HepG2 (cell line): Measurements from ENCODE around the gene PAM16. TPM values are rescaled to one million over a fixed set of nuclear protein-coding genes. Genes with fewer than 3 reads are reported as not detected.

ENCODE experiments used
- CCAR2 ChIP-seq: fragments of 200-400 bp; formaldehyde crosslinking; optimal IDR thresholded peaks from 2 replicates; pipeline ENCODE3; 2018; ENCODE audit warnings: low read depth, mild to moderate bottlenecking, low read length, moderate library complexity
- CCDC6 ChIP-seq: sonication (generic); formaldehyde crosslinking; IDR thresholded peaks from 2 replicates; pipeline ENCODE4 v1.8.1; 2022; ENCODE audit warnings: mild to moderate bottlenecking, missing genetic modification reagents, moderate library complexity
- CHCHD3 ChIP-seq: sonication (generic); formaldehyde crosslinking; IDR thresholded peaks from 2 replicates; pipeline ENCODE4 v1.8.0; 2022; ENCODE audit warnings: mild to moderate bottlenecking, missing genetic modification reagents, moderate library complexity
- JDP2 ChIP-seq: sonication (generic); formaldehyde crosslinking; IDR thresholded peaks from 2 replicates; pipeline ENCODE4 v1.8.1; 2022; ENCODE audit warnings: missing genetic modification reagents, borderline replicate concordance
- KDM2A ChIP-seq: sonication (generic); formaldehyde crosslinking; IDR thresholded peaks from 2 replicates; pipeline ENCODE4 v1.4.0; 2020; ENCODE audit warnings: low read depth, missing genetic modification reagents, borderline replicate concordance
- KDM6A ChIP-seq: IDR thresholded peaks from 2 replicates; pipeline ENCODE4 v1.6.1; 2016; ENCODE audit warnings: low read depth
- KLF12 ChIP-seq: sonication (generic); formaldehyde crosslinking; IDR thresholded peaks from 2 replicates; pipeline ENCODE4 v1.4.0; 2020; ENCODE audit warnings: missing genetic modification reagents, borderline replicate concordance
- KLF6 ChIP-seq: IDR thresholded peaks from 2 replicates; pipeline ENCODE4 v1.8.0; 2016; ENCODE audit warnings: missing biosample characterization, missing genetic modification reagents
- MAF1 ChIP-seq: sonication (generic); formaldehyde crosslinking; IDR thresholded peaks from 2 replicates; pipeline ENCODE4 v1.5.0; 2020; ENCODE audit warnings: missing genetic modification reagents, borderline replicate concordance
- MNT ChIP-seq: fragments of 450-650 bp; IDR thresholded peaks from 2 replicates; pipeline ENCODE4 v1.6.1; 2016
- NFIC ChIP-seq: IDR thresholded peaks from 2 replicates; pipeline ENCODE4 v1.6.1; 2012; ENCODE audit warnings: mild to moderate bottlenecking, low read length, inconsistent platforms
- NFKB2 ChIP-seq: sonication (generic); formaldehyde crosslinking; IDR thresholded peaks from 2 replicates; pipeline ENCODE4 v1.4.0; 2020; ENCODE audit warnings: missing genetic modification reagents, borderline replicate concordance
- NPAS2 ChIP-seq: sonication (generic); formaldehyde crosslinking; IDR thresholded peaks from 2 replicates; pipeline ENCODE4 v1.8.0; 2022; ENCODE audit warnings: mild to moderate bottlenecking, missing genetic modification reagents, borderline replicate concordance
- PHF20 ChIP-seq: sonication (generic); formaldehyde crosslinking; IDR thresholded peaks from 2 replicates; pipeline ENCODE4 v1.5.0; 2020; ENCODE audit warnings: mild to moderate bottlenecking, missing genetic modification reagents
- RFX1 ChIP-seq: fragments of 450-650 bp; IDR thresholded peaks from 2 replicates; pipeline ENCODE4 v1.6.1; 2017
- STAT5B ChIP-seq: sonication (generic); formaldehyde crosslinking; IDR thresholded peaks from 2 replicates; pipeline ENCODE4 v1.4.0; 2020; ENCODE audit warnings: missing genetic modification reagents
- U2AF1 ChIP-seq: fragments of 200-400 bp; formaldehyde crosslinking; optimal IDR thresholded peaks from 2 replicates; pipeline ENCODE3; 2017; ENCODE audit warnings: mild to moderate bottlenecking, low read depth, low read length
- ZBTB1 ChIP-seq: sonication (generic); formaldehyde crosslinking; IDR thresholded peaks from 2 replicates; pipeline ENCODE4 v1.4.0; 2020; ENCODE audit warnings: missing genetic modification reagents, borderline replicate concordance
- ZBTB8A ChIP-seq: sonication (generic); formaldehyde crosslinking; IDR thresholded peaks from 2 replicates; pipeline ENCODE4 v1.4.0; 2020; ENCODE audit warnings: mild to moderate bottlenecking, low read depth, missing genetic modification reagents, borderline replicate concordance
- ZC3H4 ChIP-seq: sonication (generic); formaldehyde crosslinking; IDR thresholded peaks from 2 replicates; pipeline ENCODE4 v1.4.0; 2020; ENCODE audit warnings: missing genetic modification reagents, borderline replicate concordance
- ZNF101 ChIP-seq: sonication (generic); formaldehyde crosslinking; IDR thresholded peaks from 2 replicates; pipeline ENCODE4 v1.4.0; 2020; ENCODE audit warnings: mild to moderate bottlenecking, low read depth, missing genetic modification reagents, borderline replicate concordance
- ZNF121 ChIP-seq: sonication (generic); formaldehyde crosslinking; IDR thresholded peaks from 2 replicates; pipeline ENCODE4 v1.5.0; 2020; ENCODE audit warnings: mild to moderate bottlenecking, missing genetic modification reagents
- ZNF234 ChIP-seq: sonication (generic); formaldehyde crosslinking; conservative IDR thresholded peaks from 2 replicates; pipeline ENCODE4 v1.5.1; 2020; ENCODE audit warnings: mild to moderate bottlenecking, missing genetic modification reagents
- ZNF274 ChIP-seq: sonication (generic); formaldehyde crosslinking; IDR thresholded peaks from 2 replicates; pipeline ENCODE4 v1.5.1; 2020; ENCODE audit warnings: mild to moderate bottlenecking, missing genetic modification reagents
- ZNF275 ChIP-seq: sonication (generic); formaldehyde crosslinking; IDR thresholded peaks from 2 replicates; pipeline ENCODE4 v1.8.0; 2022; ENCODE audit warnings: missing genetic modification reagents, mild to moderate bottlenecking, inconsistent platforms, borderline replicate concordance
- ZNF3 ChIP-seq: IDR thresholded peaks from 2 replicates; pipeline ENCODE4 v1.7.0; 2017; ENCODE audit warnings: inconsistent platforms
- ZNF33A ChIP-seq: sonication (generic); formaldehyde crosslinking; IDR thresholded peaks from 2 replicates; pipeline ENCODE4 v1.5.1; 2020; ENCODE audit warnings: missing genetic modification reagents, mild to moderate bottlenecking, moderate library complexity, borderline replicate concordance
- ZNF34 ChIP-seq: sonication (generic); formaldehyde crosslinking; IDR thresholded peaks from 2 replicates; pipeline ENCODE4 v1.4.0; 2020; ENCODE audit warnings: mild to moderate bottlenecking, missing genetic modification reagents, borderline replicate concordance
- ZNF451 ChIP-seq: sonication (generic); formaldehyde crosslinking; IDR thresholded peaks from 2 replicates; pipeline ENCODE4 v1.5.0; 2020; ENCODE audit warnings: mild to moderate bottlenecking, missing genetic modification reagents
- ZNF629 ChIP-seq: sonication (generic); formaldehyde crosslinking; conservative IDR thresholded peaks from 2 replicates; pipeline ENCODE4 v1.5.0; 2020; ENCODE audit warnings: missing genetic modification reagents
- ZNF773 ChIP-seq: sonication (generic); formaldehyde crosslinking; IDR thresholded peaks from 2 replicates; pipeline ENCODE4 v1.4.0; 2020; ENCODE audit warnings: missing genetic modification reagents, borderline replicate concordance
- ZNF788 ChIP-seq: sonication (generic); formaldehyde crosslinking; IDR thresholded peaks from 2 replicates; pipeline ENCODE4 v1.5.0; 2020; ENCODE audit warnings: mild to moderate bottlenecking, missing genetic modification reagents, borderline replicate concordance
- ZNF878 ChIP-seq: sonication (generic); formaldehyde crosslinking; IDR thresholded peaks from 2 replicates; pipeline ENCODE4 v1.8.1; 2023; ENCODE audit warnings: mild to moderate bottlenecking, missing genetic modification reagents, moderate library complexity
- polyA plus RNA-seq, 8 experiments: library from polyadenylated mRNA; depleted of rRNA in 3 of 8; stranded (reverse) in 7 of 8; unstranded in 1 of 8; fragments of >200 nt; fragmentation: Illumina TruSeq in 4 of 8; extraction: Trizol in 4 of 8; gene quantifications; 2 replicates each; pipeline versions ENCODE4 v1.2.1 to v1.2.3, GENCODE V29; 2011 to 2016; ENCODE audit warnings: low read depth in 4 of 8, missing spikeins in 1 of 8, mixed read lengths in 1 of 8; ENCODE audit not compliant: insufficient read depth in 1 of 8
- total RNA-seq, 5 experiments: library from RNA; depleted of rRNA; stranded (reverse); fragments of >200 nt; fragmentation: Illumina TruSeq; extraction: Trizol; gene quantifications; 2 replicates each; pipeline ENCODE4 v1.2.3, GENCODE V29; 2016; ENCODE audit warnings: low read depth in 1 of 5

The PAM16 gene
- total and polyA plus RNA-seq, 2 of the 13 experiments (the other 11 are each of a cell fraction or from before 2014, with no cell fraction given), result 51.5 to 51.8 TPM

- TF ChIP-seq ZNF773 (no peak), ZNF275 (CRISPR knock-in tag) (no peak), STAT5B (CRISPR knock-in tag) (no peak), KDM2A (CRISPR knock-in tag) (no peak), KDM6A (CRISPR knock-in tag) (peak; percentile 58), ZNF3 (CRISPR knock-in tag) (peak; percentile 71; the same call in 1 of the 2 replicates), ZNF788 (CRISPR knock-in tag) (peak; percentile 68; the same call in 1 of the 2 replicates), ZNF878 (CRISPR knock-in tag) (no peak), ZBTB1 (no peak), CCAR2 (no peak), ZNF101 (no peak), CCDC6 (no peak), JDP2 (no peak), U2AF1 (no peak), ZC3H4 (CRISPR knock-in tag) (no peak), PHF20 (CRISPR knock-in tag) (no peak), ZNF451 (CRISPR knock-in tag) (0 out of 2 replicates have a peak, but pooled peaks have one; percentile 50), NFKB2 (CRISPR knock-in tag) (no peak), CHCHD3 (CRISPR knock-in tag) (peak; percentile 75; the same call in 1 of the 2 replicates), ZNF33A (CRISPR knock-in tag) (no peak), KLF6 (no peak), ZNF274 (CRISPR knock-in tag) (peak; percentile 61; the same call in 1 of the 2 replicates), KLF12 (CRISPR knock-in tag) (no peak), ZBTB8A (no peak), MAF1 (no peak), NFIC (no peak), ZNF234 (CRISPR knock-in tag) (no peak), ZNF629 (CRISPR knock-in tag) (no peak), ZNF121 (CRISPR knock-in tag) (no peak), MNT (no peak), ZNF34 (no peak), RFX1 (no peak), NPAS2 (CRISPR knock-in tag) (no peak)
Measured at GRCh38 chr16:4367393-4367856, 16.3 kb upstream of the PAM16 start (continued).
